DMS114 treated with DMSO at 0.1 percent for 48 hours (cell line): ENCODE data around the gene KIAA1217.

Source experiments
- DNase-seq: peaks from one replicate; lab custom pipeline; 2025; ENCODE audit not compliant: unreplicated experiment; lab: John Stamatoyannopoulos, UW

KIAA1217 gene

GRCh38 chr10:24360282-24361127 lies 151.6 kb downstream of the KIAA1217 start:
- peak; percentile 48 for DNase-seq

GRCh38 chr10:24363070-24363469 lies 154.1 kb downstream of the KIAA1217 start:
- DNase-seq, result no peak

- DNase-seq, result no peak
Observed at GRCh38 chr10:24367688-24368087, 158.8 kb downstream of the KIAA1217 start.

GRCh38 chr10:24370877-24371276 lies 161.9 kb downstream of the KIAA1217 start:
- no peak for DNase-seq

GRCh38 chr10:24371396-24371795 lies 162.5 kb downstream of the KIAA1217 start:
- no peak for DNase-seq

- no peak for DNase-seq
Observed at GRCh38 chr10:24374134-24374915, 165.4 kb downstream of the KIAA1217 start.

GRCh38 chr10:24375510-24375909 lies 166.6 kb downstream of the KIAA1217 start:
- no peak for DNase-seq

- no peak for DNase-seq
Observed at GRCh38 chr10:24376731-24377130, 167.8 kb downstream of the KIAA1217 start.

GRCh38 chr10:24378126-24378920 lies 169.4 kb downstream of the KIAA1217 start:
- DNase-seq, result no peak

GRCh38 chr10:24381235-24382010 lies 172.5 kb downstream of the KIAA1217 start:
- DNase-seq, result no peak

- DNase-seq, result no peak
Observed at GRCh38 chr10:24382045-24382444, 173.1 kb downstream of the KIAA1217 start.

- DNase-seq, result no peak
Observed at GRCh38 chr10:24382596-24382978, 173.6 kb downstream of the KIAA1217 start.

GRCh38 chr10:24382979-24383663 lies 174.2 kb downstream of the KIAA1217 start:
- DNase-seq, result no peak

- no peak for DNase-seq
Observed at GRCh38 chr10:24383681-24384106, 174.8 kb downstream of the KIAA1217 start.

- DNase-seq, result no peak
Observed at GRCh38 chr10:24384954-24385353, 176.0 kb downstream of the KIAA1217 start.

GRCh38 chr10:24385776-24386175 lies 176.8 kb downstream of the KIAA1217 start:
- DNase-seq, result no peak

- DNase-seq, result no peak
Observed at GRCh38 chr10:24390146-24390700, 181.3 kb downstream of the KIAA1217 start.

- no peak for DNase-seq
Observed at GRCh38 chr10:24390746-24391145, 181.8 kb downstream of the KIAA1217 start.

GRCh38 chr10:24393201-24393600 lies 184.3 kb downstream of the KIAA1217 start:
- no peak for DNase-seq
